Right ventricle myocardium inferior (tissue), 1 donor: ENCODE data around the gene DAPK1. TPM values are rescaled to one million over a fixed set of nuclear protein-coding genes. Genes with fewer than 3 reads are reported as not detected.
A peak's percentile ranks its signal among the peaks of the same experiment; 100 is the strongest.

Experiments
- ATAC-seq: fragments of 200-7000 bp; cut with Tn5 transposase; one replicate; pipeline ENCODE4 v1.9.1; 2020; ENCODE audit warnings: mild to moderate bottlenecking, moderate library complexity
- DNase-seq: peaks from one replicate; pipeline ENCODE4 v3.0.0; 2021; ENCODE audit errors: missing footprints
- intact Hi-C: fragments of 100-400 bp; cut with DNase I; formaldehyde crosslinking; loops from one replicate; pipeline ENCODE4 v1.11.0; 2022
- total RNA-seq: library from RNA; stranded (reverse); fragmentation: NEBNext Ultra II Directional; extraction: Animal tissue kit (Norgen Biotek cat#: 25700); gene quantifications from one replicate; pipeline ENCODE4 v1.2.1, GENCODE V29; 2021
- donor health status: DM: no; HTN: yes; CAD: no; lungs with severe emphysema.

The DAPK1 gene
- total RNA-seq, 1 donor from 2014 or later = 6.3 TPM

DNA sequence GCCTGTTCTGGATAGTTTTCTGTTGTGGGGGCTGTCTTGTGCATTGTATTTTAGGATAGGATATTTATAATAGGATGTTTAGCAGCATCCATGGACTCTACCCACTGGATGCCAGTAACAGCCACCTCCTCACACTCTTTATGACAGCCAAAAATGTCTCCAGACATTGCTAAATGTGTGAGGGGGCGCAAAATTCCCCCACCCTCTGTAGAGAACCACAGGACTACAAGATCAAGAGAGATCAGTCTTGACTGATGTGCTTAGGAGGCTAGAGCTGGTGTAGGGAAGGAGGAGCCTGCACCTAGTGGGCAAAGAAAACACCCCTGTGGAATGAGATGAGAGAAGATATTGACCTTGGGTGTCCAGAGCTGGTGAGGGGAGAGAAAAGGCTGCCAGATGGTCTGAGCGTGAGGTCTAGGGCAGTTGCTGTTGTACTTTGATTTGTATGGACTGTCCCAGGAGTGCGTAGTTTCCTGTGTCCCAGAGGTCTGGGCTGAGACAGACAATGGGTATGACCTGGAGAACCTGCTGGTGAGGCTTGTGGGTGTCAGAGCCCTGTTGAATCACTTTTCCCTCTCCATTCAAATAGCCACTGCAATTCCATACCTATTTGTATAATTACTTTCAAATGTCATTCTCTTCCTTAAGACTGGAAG, 16.3 kb downstream of the DAPK1 start:
- intact Hi-C loops = no loop called here
- ATAC-seq = no peak
- no peak for DNase-seq

DNA sequence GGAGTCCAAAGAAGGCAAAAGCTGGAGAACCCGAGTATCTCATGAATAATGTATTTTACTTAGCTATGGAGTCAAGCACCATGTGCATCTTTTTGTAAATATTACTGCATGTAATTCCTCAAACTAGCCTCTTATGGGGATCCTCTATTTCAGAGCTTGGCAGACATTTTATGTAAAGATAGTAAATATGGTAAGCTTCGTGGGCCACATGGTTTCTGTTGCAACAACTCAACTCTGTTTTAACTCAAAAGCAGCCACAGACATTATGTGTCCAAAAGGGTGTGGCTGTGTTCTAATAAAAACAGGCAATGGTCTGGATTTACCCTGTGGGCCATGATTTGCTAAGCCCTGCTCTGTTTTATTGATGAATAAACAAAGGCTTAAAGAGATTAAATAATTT, 17.3 kb downstream of the DAPK1 start:
- ATAC-seq (no peak), DNase-seq (no peak)
- intact Hi-C loops = no loop called here

DNA sequence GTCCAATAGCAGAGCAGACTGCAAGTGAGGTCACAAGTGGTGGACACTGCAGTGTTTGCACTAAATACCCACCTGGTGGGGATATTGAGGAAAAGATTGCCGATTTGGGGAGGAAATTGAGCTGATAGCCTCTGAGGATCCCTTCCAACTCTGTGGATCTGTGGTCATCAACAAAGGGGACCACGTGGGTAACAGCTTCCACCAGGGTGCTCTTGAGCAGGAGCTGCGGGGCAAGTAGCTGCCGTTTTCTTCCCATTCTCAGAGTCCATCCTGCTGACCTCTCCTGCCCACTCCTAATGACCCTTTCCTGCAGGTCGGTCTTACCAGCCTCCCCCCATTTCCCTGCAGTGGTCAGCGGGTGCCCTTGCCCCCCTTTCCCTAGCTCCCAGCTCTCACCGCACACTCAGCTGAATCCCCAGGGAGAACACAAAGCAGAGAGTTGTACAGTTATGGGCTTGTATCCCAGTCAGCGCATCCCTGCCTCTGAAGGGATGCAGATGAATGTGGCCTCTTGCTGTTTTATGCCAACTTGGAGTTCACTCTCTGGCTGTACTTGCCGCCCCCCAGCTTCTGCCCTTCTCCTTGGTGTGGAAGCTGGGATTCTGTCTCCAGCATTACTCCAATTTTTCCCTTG, 18.0 kb downstream of the DAPK1 start:
- no peak for DNase-seq
- intact Hi-C loops = no loop called here
- no peak for ATAC-seq

DNA sequence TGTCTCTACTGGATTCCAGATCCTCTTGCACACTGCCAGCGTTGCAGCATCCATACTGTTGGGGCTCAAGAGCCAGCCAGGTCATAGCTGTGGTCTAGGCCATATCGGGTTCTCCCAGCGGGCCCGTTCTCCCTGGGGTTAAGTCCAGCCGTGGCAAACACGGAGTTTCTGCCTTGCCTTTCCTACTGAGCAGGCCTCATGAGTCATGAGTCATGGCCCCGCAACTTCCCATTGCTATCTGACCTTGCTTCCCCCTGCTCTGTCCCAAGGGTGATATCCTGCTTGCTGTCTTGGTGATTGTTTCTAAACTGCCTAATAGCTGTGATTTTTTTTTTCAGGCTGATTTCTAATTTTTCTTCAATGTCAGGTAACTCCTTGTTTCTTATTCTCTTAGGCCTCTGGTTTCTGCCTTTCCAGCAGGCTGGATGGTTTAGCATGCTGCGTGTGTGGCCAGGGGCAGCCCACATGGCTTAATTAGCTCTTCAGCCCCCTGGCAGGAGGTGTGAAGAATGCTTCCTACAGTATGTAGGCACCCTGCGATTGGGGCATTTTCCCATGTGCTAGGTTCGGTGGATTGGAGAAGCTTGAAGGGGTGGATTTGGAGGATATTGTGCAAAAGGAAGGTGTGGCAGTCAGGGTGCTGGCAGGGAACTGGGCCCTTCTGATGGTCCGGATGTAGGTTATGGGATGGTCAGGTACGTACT, 18.7 kb downstream of the DAPK1 start:
- ATAC-seq = peak; percentile 45
- intact Hi-C loops = no loop called here
- peak; percentile 82 for DNase-seq

DNA sequence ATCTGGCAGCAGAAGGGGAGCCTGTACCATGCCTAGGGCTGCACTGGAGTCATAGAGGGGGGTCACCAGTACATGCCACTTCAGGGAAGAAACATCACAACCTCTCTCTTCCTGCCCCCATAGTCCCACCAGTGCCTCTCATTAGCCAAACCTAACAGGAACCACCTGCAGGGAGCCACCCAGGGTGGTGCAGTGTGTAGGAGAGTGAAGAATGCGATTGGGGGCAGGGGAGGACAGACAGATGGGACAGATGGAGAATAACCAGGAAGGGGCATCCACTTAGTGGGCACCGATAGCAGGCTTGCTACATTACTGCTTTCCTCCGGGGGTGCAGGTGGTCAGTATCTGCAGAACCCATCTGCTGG, 19.2 kb downstream of the DAPK1 start:
- intact Hi-C loops = no loop called here
- DNase-seq = no peak
- no peak for ATAC-seq

DNA sequence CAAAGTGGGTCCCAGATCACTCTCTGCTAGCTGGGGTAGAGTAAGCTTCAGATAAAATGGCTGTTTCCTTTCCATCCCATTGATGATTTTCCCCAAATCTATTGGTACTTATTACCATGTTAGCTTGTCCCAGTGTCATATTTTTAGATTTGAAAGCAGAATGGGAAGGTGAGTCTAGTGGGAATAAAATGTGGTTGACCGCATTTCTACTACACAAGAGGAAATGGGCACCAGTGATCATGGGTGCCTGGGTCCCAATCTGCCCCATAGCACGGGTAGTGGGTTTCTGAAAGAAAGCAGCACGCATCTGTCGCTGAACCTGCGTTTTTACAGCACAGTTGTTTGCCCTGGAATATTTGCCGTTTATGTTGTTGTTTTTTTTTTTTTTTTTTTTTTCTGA, 20.1 kb downstream of the DAPK1 start:
- ATAC-seq (no peak), DNase-seq (no peak)
- intact Hi-C loops = no loop called here

DNA sequence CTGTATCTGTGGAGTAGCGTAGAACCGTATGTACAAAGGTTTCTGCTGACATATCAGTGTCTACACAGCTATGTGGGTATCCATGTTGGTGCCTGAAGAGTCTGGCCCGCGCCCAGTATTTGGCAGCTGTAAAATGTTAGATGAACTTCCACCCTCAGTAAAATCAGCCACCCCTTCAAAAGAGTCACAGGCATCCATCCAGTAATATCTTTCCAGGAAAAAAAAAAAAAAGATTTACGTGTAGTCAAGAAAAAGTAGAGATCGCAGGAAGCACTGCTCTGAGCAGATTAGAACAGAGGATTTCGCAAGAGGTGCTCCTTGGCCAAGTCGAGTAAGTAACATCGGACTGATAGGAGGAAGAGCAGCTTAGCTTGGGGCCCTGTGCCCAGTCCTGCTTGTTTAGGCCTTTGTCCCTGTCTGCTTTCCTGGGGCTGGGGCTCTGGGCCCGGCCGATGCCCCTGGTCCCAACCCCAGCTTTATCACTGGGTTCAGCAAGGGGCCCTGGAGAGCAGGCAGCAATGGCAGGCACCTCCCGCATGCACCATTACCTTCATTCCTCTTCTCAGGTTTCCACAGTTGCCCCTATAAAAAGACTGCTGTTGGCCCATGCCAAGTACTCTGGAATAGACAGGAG, 21.2 kb downstream of the DAPK1 start:
- intact Hi-C loops = no loop called here
- ATAC-seq (peak; percentile 91), DNase-seq (peak; percentile 77)

DNA sequence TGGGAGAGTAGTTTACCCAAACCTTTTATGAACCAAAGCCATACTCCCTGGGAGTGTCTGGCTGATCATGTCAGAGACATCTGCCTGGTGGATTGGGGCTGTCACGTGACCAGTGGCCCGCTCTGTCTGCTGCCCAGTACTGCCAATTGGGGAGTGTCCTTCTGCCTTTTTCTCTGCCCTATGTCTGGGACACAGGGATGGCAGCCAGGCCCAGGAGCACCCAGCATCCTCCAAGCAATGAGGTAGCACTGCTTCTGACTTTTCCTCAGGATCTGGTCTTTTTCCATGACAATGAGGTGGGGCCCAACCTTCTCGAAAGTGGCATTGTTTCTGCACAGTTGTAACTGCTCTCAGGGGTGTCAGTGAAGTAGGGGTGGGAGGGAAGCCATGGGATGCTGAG, 21.8 kb downstream of the DAPK1 start:
- intact Hi-C loops = no loop called here
- DNase-seq (no peak), ATAC-seq (no peak)

DNA sequence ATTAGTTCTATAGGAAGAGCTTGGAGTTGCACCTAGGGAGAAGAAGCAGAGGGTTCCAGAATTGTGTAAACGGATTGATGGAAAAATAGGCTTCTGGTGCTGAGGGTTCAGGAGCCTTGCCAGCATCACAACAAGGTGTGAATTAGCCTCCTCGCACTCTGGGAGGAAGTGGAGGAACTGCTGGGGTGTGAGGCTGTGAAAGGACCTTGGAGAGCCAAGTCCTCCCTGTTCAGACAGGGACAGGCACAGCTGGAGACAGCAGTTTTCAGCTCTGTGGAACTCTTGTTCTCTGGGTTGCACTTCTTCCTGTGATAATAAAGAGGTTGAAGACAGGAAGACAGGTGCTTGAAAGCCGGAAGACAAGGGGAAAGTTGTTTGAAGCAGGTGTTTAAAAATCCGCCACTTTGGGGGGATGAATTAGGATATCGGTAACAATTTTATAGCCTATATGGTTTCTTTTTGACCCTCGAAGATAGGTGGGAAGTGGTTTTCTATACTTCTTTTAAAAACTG, 22.6 kb downstream of the DAPK1 start:
- intact Hi-C loops = no loop called here
- ATAC-seq (no peak), DNase-seq (no peak)

DNA sequence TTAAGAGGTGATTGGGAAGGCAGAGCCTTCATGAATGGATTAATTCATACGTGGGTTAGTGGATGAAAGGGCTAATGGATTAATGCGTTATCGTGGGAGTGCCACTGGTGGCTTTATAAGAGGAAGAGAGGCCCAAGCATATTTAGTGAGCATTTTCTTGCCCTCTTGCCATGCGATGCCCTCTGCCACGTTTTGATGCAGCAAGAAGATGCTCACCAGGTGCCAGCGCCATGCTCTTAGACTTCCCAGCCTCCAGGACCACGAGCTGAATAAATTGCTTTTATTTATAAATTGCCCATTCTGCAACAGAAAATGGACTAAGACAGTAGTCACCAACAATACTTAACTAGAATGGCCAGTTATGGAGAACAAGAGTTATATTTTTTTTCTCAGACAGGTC, 24.2 kb downstream of the DAPK1 start:
- ATAC-seq (no peak), DNase-seq (no peak)
- intact Hi-C loops = no loop called here

DNA sequence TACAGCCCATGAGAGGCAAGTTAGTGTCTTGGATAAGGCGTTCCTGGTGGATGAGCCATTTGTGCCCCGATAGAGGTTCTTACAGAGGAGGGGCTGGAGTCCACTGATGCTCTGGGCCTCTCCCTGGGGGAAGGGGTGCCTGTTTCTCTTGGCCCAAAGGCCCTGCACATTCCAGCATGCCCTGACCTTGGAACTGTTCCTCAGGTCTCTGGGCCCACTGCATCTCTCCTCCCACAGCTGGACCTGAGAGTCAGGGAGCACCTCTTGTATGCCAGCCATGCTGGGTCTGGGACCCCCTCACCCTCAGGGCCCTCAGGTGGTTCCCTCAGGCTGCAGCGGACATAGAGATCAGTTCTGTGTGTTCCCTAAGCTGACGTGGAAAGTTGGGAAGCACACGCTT, 26.4 kb downstream of the DAPK1 start:
- ATAC-seq (no peak), DNase-seq (no peak)
- intact Hi-C loops = no loop called here

DNA sequence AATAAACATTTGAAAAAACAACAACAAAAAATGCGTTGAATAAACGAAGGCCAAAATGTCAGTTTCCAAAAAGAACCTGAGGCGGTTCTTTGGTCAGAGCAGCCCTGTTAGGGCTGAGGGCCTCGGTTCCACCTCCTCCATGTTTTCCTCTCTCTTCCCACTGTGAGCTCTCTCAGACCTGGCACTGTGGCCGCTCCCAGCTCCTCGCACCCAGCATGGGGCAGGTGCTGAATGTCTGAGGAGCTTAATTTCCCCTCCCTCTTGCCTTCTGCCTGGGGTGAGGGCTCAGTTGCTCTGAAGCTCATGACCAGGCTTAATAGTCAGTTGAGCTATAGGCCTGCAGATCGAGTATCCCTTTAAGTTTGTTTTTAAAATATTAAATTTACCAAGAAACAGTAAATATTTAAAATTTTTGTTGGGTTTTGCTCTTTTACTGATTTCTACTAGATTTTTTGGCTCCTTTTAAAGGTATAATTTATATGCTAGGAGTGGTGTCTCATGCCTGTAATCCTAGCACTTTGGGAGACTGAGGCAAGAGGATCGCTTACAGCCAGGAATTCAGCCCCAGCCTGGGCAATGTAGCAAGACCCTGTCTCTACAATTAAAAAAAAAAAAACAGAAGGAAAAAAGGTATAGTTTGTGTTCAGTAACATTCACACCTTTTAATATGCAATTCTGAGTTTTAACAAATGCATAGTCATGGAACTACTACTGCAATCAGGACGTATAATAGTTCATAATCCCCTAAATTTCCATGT, 28.1 kb downstream of the DAPK1 start:
- ATAC-seq (no peak), DNase-seq (no peak)
- intact Hi-C loops = no loop called here

DNA sequence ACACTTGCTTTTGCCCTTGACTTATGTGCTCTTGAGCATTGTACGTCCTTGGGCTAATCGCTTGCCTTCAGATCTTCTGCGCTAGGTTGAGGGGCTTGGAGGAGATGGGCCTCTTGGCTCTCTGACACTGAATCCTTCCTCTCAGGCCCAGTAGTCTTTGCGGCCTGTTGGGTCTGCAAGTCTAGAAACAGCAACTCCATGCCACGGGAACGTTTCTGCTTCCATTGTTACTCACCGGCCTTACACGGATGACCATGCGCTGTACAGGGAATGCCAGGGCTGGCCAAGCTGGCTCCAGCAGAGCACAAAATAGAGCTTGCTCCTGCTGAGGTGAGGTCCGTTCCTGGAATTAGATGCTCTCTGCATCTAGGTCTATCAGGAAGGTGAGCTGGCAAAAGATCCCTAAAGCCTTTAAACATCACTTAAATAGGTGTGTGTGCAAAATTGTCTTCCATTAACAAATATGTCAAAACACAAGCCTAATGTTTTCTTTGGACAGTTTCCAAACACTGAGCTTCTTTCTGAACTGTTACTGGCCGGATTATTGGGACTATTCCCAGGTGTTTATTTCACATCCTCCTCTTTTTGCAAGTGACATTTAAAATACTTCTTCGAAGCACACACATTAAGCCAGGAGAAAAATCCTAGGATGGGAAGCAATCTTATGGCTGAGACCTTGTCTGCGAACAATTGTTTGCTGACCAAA, 29.7 kb downstream of the DAPK1 start:
- ATAC-seq (no peak), DNase-seq (no peak)
- intact Hi-C loops = no loop called here

DNA sequence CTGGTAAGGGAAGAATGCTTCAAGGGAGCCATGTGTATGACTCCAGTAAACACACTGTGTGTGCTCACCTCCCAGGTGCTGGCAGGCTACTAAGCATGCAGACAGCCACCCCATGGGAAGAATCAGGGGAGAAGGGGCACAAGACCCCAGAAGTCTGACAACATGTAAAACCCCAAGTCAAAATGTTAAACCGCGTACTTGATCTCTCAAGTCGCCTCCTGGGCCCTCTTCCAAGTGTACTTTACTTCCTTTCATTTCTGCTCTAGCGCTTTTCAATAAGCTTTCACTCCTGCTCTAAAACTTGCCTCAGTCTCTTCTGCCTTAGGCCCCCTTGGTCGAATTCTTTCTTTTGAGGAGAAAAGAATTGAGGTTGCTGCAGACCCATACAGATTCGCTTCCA, 31.3 kb downstream of the DAPK1 start:
- DNase-seq = no peak
- no peak for ATAC-seq
- intact Hi-C loops = no loop called here

DNA sequence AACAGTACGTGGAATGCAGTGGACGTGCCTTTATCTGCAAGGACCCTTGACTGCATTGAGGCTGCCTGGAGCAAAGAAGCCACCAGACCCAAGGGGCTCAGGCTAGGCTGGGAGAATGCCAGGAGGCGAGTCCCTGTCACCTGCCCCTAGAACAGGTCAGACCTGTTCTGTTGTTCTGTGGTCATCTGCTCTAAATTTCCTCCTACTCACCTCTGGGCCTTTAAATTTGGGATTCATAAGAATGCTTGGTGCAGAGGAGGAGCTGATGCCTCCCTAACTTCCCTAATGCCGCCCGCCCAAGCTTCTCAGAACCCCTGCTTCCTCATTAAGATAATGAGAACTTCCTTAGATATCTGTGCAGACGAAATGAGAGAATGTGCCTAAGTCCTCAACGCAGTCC, 32.0 kb downstream of the DAPK1 start:
- intact Hi-C loops = no loop called here
- DNase-seq = no peak
- ATAC-seq = peak; percentile 37

DNA sequence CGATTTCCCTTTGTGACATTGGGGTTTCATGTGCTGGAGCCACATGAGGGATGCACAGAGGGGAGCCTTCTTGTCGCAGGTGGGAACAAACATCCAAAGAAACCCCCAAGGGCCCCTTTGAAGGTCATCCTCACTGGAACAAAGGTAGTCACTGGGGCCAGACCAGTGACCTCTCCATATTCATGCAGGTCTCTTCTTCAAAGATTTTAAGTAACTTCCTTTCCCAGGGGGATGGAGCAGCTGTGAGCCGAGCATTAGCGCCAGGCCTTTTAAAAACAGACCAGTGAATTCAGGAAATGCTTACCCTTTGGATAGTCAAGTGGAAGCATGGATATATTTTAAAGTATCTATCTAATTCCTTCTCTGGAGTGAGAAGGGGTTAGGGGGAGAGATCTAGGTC, 33.0 kb downstream of the DAPK1 start:
- DNase-seq (no peak), ATAC-seq (no peak)
- intact Hi-C loops = no loop called here

DNA sequence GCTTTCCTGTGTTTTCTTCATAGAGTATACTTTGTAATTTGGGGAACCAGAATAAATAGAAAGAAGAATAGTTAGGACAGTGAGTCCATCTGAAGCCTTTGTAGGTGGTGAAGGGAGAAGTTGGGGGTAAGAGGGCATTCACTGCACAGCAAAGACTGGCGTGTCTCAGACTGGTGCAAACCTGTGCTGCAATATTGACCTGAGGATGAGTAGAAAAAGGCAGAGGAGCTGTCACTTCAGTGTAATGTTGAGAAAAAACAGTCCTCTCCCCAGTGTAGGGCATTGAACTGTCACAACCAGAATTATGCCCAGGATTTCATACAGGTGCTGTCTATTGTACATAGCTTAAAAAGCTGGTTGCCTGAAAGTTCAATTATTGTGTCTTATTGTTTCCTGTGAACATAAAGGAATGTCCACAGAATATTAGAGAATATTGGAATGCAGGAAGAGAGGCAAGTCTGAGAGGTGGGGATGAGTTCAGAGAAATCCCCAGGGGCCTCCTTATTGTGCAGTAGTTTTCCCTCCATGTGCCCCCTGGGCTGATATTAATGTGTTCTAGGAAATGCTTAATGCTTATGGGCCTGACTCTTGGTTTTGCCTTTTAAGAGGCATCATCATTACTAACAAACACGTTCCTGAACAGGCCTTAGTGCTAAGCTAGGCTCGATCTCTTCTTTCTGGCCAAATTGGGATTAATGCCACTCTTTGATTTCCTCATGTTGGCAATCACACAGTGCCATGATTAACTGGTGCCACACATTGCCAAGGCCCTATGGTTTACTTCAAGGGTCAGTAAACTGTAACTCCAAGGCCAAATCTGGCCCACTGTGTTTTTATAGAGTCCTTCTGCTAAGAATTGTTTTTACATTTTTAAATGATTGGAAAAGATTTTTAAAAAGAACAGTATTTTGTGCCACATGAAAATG, 34.0 kb downstream of the DAPK1 start:
- no peak for DNase-seq

DNA sequence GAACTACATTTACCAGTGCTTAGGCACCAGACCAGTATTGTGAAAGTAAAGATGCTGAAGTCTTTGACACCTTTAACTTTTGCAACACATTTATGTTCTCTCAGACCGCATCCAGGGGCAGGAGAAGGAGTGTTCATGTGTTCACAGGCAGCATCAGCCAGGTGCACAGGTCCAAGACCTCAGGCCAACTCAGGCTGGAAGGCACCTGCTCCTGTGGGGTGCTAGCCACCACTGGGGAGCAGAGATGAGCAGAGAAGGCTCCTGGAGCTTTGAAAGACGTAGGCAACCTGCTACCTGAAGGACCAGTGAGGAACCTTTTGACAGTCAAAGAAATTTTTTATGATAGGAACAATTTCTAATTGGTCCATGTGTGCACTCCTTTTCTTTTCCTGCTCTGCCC, 35.6 kb downstream of the DAPK1 start:
- no peak for ATAC-seq
- intact Hi-C loops = no loop called here
- DNase-seq = no peak

More for the DNA sequence above, 34.0 kb downstream of the DAPK1 start:
- no peak for ATAC-seq
- intact Hi-C loops = no loop called here
